Tibial nerve (tissue), 4 donors: Measurements from ENCODE around the gene TSTD2. TPM values are rescaled to one million over a fixed set of nuclear protein-coding genes. Genes with fewer than 3 reads are reported as not detected.

Experiments
- DNase-seq, 2 donors: peaks; one replicate each; pipeline ENCODE4 v3.0.0-alpha.2; 2019; ENCODE audit warnings: low spot score in 2 of 2
- H3K27ac ChIP-seq, 4 donors: fragments of 200-600 bp; sonication (generic) in 3 of 4; one replicate each; pipeline ENCODE4 v1.5.1; 2017 to 2019; ENCODE audit warnings: mild to moderate bottlenecking in 1 of 4
- H3K27me3 ChIP-seq, 2 donors: fragments of 200-600 bp; sonication (generic) in 1 of 2; one replicate each; pipeline versions ENCODE4 v1.5.1 to v1.6.0; 2017 to 2019
- H3K36me3 ChIP-seq, 3 donors: fragments of 200-600 bp; sonication (generic); one replicate each; pipeline ENCODE4 v1.5.1; 2018 to 2019
- H3K4me1 ChIP-seq, 4 donors: fragments of 200-600 bp; sonication (generic) in 3 of 4; one replicate each; pipeline ENCODE4 v1.5.1; 2017 to 2019
- H3K4me3 ChIP-seq, 4 donors: fragments of 200-600 bp; sonication (generic) in 3 of 4; one replicate each; pipeline ENCODE4 v1.5.1; 2017 to 2019; ENCODE audit warnings: mild to moderate bottlenecking in 1 of 4, moderate library complexity in 1 of 4
- H3K9me3 ChIP-seq, 4 donors: fragments of 200-600 bp; sonication (generic) in 3 of 4; one replicate each; pipeline ENCODE4 v1.5.1; 2017 to 2019
- CTCF ChIP-seq, 5 experiments: fragments of 200-600 bp in 3 of 5; fragments of 450-650 bp in 2 of 5; sonication (generic) in 3 of 5; IDR thresholded peaks; one replicate each; pipeline ENCODE4 v1.5.1; 2016 to 2019; ENCODE audit warnings: antibody characterized with exemption in 5 of 5, mild to moderate bottlenecking in 3 of 5, moderate library complexity in 2 of 5
- EP300 ChIP-seq, 2 donors: sonication (generic); formaldehyde crosslinking; IDR thresholded peaks; one replicate each; pipeline ENCODE4 v1.6.1; 2017; ENCODE audit warnings: antibody characterized with exemption in 2 of 2, mild to moderate bottlenecking in 1 of 2
- POLR2A ChIP-seq, 2 donors: fragments of 450-650 bp; IDR thresholded peaks; one replicate each; pipeline ENCODE4 v1.6.1; 2017; ENCODE audit warnings: antibody characterized with exemption in 2 of 2, mild to moderate bottlenecking in 2 of 2, moderate library complexity in 2 of 2
- WGBS, 2 donors: methylation state at CpG; one replicate each; pipeline ENCODE4 v1.1.5; 2018; 5-methylcytosine and 5-hydroxymethylcytosine counted together
- total RNA-seq, 4 donors: library from RNA; depleted of rRNA; stranded (reverse); fragments of >200 nt; gene quantifications; one replicate each; pipeline ENCODE4 v1.1.0, GENCODE V29; 2016

TSTD2 gene
- total RNA-seq, 4 donors from 2014 or later = 14.0 to 54.1 (median 23.6) TPM

- no peak for TF ChIP-seq POLR2A (IDR thresholded peaks at IDR 0.05)
- TF ChIP-seq EP300 (IDR thresholded peaks at IDR 0.05) = no peak
- no peak for TF ChIP-seq CTCF (IDR thresholded peaks at IDR 0.05)
- no peak for DNase-seq
- 62 to 64% methylated on average over 3 of the region's 3 CpGs for WGBS, 2 donors
- peaks cover 0 to 100% (median 18%) of the 10 kb centered on the region in 3 donors for H3K36me3 ChIP-seq
- H3K27ac ChIP-seq = peak overlapping the region in 1 of 4 donors; percentile 10
- H3K4me1 ChIP-seq = no peaks in the 10 kb centered on the region
- no peaks in the 10 kb centered on the region for H3K27me3 ChIP-seq
- no peaks in the 10 kb centered on the region for H3K9me3 ChIP-seq
- no peak overlapping the region for H3K4me3 ChIP-seq
These were observed 37.4 kb upstream of the TSTD2 start for GRCh38 chr9:97670586-97670985.

- 90 to 94% methylated on average over 3 of the region's 3 CpGs for WGBS, 2 donors
- H3K36me3 ChIP-seq = peaks cover 0 to 100% (median 29%) of the 10 kb centered on the region in 3 donors
- no peaks in the 10 kb centered on the region for H3K27me3 ChIP-seq
- TF ChIP-seq POLR2A (IDR thresholded peaks at IDR 0.05) (no peak), CTCF (IDR thresholded peaks at IDR 0.05) (no peak), EP300 (IDR thresholded peaks at IDR 0.05) (no peak)
- H3K9me3 ChIP-seq = no peaks in the 10 kb centered on the region
- DNase-seq = no peak
- no peaks in the 10 kb centered on the region for H3K4me1 ChIP-seq
- no peak overlapping the region for H3K27ac ChIP-seq
- H3K4me3 ChIP-seq = no peak overlapping the region
These were observed 35.3 kb upstream of the TSTD2 start for GRCh38 chr9:97668485-97668884.

GRCh38 chr9:97666907-97667686, 33.9 kb upstream of the TSTD2 start:
- H3K4me1 ChIP-seq = no peaks in the 10 kb centered on the region
- no peak overlapping the region for H3K4me3 ChIP-seq
- H3K27ac ChIP-seq = no peak overlapping the region
- no peak for TF ChIP-seq CTCF (IDR thresholded peaks at IDR 0.05)
- no peak for TF ChIP-seq EP300 (IDR thresholded peaks at IDR 0.05)
- no peak for TF ChIP-seq POLR2A (IDR thresholded peaks at IDR 0.05)
- 84 to 85% methylated on average over 5 of the region's 5 CpGs for WGBS, 2 donors
- H3K36me3 ChIP-seq = peaks cover 0 to 100% (median 29%) of the 10 kb centered on the region in 3 donors
- H3K27me3 ChIP-seq = no peaks in the 10 kb centered on the region
- no peak for DNase-seq
- no peaks in the 10 kb centered on the region for H3K9me3 ChIP-seq

- no peak for DNase-seq
- H3K36me3 ChIP-seq = peaks cover 0 to 96% (median 29%) of the 10 kb centered on the region in 3 donors
These were observed 32.6 kb upstream of the TSTD2 start for GRCh38 chr9:97665742-97666141.

More at GRCh38 chr9:97665742-97666141, 32.6 kb upstream of the TSTD2 start:
- H3K27me3 ChIP-seq = no peaks in the 10 kb centered on the region
- no peak overlapping the region for H3K4me3 ChIP-seq
- no peak for TF ChIP-seq POLR2A (IDR thresholded peaks at IDR 0.05)
- no peak for TF ChIP-seq EP300 (IDR thresholded peaks at IDR 0.05)
- TF ChIP-seq CTCF (IDR thresholded peaks at IDR 0.05) = no peak
- H3K4me1 ChIP-seq = no peaks in the 10 kb centered on the region
- H3K27ac ChIP-seq = no peak overlapping the region
- 88% methylated on average over 3 of the region's 3 CpGs for WGBS, 2 donors
- no peaks in the 10 kb centered on the region for H3K9me3 ChIP-seq
